Esophagus (tissue), 2 donors: ENCODE measurements around the gene F2. TPM values are rescaled to one million over a fixed set of nuclear protein-coding genes. Genes with fewer than 3 reads are reported as not detected.

Source experiments
- H3K27ac ChIP-seq, 2 donors: one replicate each; pipeline ENCODE4 v1.5.1; 2013; ENCODE audit warnings: low read depth in 2 of 2, mild to moderate bottlenecking in 2 of 2, inconsistent platforms in 1 of 2, low read length in 1 of 2, moderate library complexity in 1 of 2
- H3K27me3 ChIP-seq, 2 donors: one replicate each; pipeline ENCODE4 v1.6.1; 2013; ENCODE audit warnings: low read length in 2 of 2, control low read depth in 1 of 2, mild to moderate bottlenecking in 1 of 2; ENCODE audit not compliant: insufficient read depth in 2 of 2, control insufficient read depth in 1 of 2
- H3K36me3 ChIP-seq, 2 donors: one replicate each; pipeline ENCODE4 v1.6.1; 2013; ENCODE audit warnings: low read length in 1 of 2; ENCODE audit not compliant: control insufficient read depth in 2 of 2, insufficient read depth in 2 of 2
- H3K4me1 ChIP-seq, 2 donors: one replicate each; pipeline ENCODE4 v1.6.1; 2013; ENCODE audit warnings: low read length in 1 of 2; ENCODE audit not compliant: control insufficient read depth in 2 of 2, insufficient read depth in 2 of 2
- H3K4me3 ChIP-seq, 2 donors: one replicate each; pipeline ENCODE4 v1.5.1; 2013; ENCODE audit warnings: low read length in 2 of 2, mild to moderate bottlenecking in 2 of 2, low read depth in 1 of 2, moderate library complexity in 1 of 2
- H3K9me3 ChIP-seq, 2 donors: one replicate each; pipeline ENCODE4 v1.6.1; 2013; ENCODE audit warnings: mild to moderate bottlenecking in 2 of 2, low read depth in 1 of 2, low read length in 1 of 2, moderate library complexity in 1 of 2; ENCODE audit not compliant: control insufficient read depth in 2 of 2, insufficient read depth in 1 of 2
- WGBS, 2 donors: extraction: QIAGEN DNeasy Blood & Tissue Kit; methylation state at CpG; one replicate each; pipeline ENCODE4 v1.1.7; 2013; 5-methylcytosine and 5-hydroxymethylcytosine counted together
- polyA plus RNA-seq, 2 donors: library from polyadenylated mRNA; stranded (reverse); fragments of 200-250 nt; gene quantifications; one replicate each; pipeline ENCODE4 v1.2.3, GENCODE V29; 2013
- donor health status: healthy with polysubstance abuse.
- donor health status: Bipolar disorder and iron deficiency.

F2 gene
- polyA plus RNA-seq, 2 donors: 0.04 TPM; not detected in 1

- H3K27ac ChIP-seq: no peak overlapping the region
- no peaks in the 10 kb centered on the region for H3K36me3 ChIP-seq
- H3K4me3 ChIP-seq: no peak overlapping the region
- H3K9me3 ChIP-seq: no peaks in the 10 kb centered on the region
- WGBS, 2 donors: 92 to 95% methylated on average over 11 of the region's 11 CpGs
- H3K27me3 ChIP-seq: no peaks in the 10 kb centered on the region
- H3K4me1 ChIP-seq: no peaks in the 10 kb centered on the region
Measured at GRCh38 chr11:46722566-46723358, 3.7 kb downstream of the F2 start.

GRCh38 chr11:46723359-46723680, 4.3 kb downstream of the F2 start:
- Histone ChIP-seq H3K27ac (no peak overlapping the region), H3K36me3 (no peaks in the 10 kb centered on the region), H3K4me3 (no peak overlapping the region), H3K9me3 (no peaks in the 10 kb centered on the region), H3K27me3 (no peaks in the 10 kb centered on the region), H3K4me1 (no peaks in the 10 kb centered on the region)
- 87 to 90% methylated on average over 8 of the region's 8 CpGs for WGBS, 2 donors

GRCh38 chr11:46724088-46724487, 5.1 kb downstream of the F2 start:
- no peaks in the 10 kb centered on the region for H3K9me3 ChIP-seq
- no peaks in the 10 kb centered on the region for H3K4me1 ChIP-seq
- WGBS, 2 donors: 60 to 63% methylated on average over 8 of the region's 8 CpGs
- H3K36me3 ChIP-seq: no peaks in the 10 kb centered on the region
- H3K27me3 ChIP-seq: no peaks in the 10 kb centered on the region
- H3K27ac ChIP-seq: no peak overlapping the region
- H3K4me3 ChIP-seq: no peak overlapping the region

GRCh38 chr11:46725338-46726205, 6.6 kb downstream of the F2 start:
- Histone ChIP-seq H3K9me3 (no peaks in the 10 kb centered on the region), H3K27me3 (no peaks in the 10 kb centered on the region), H3K36me3 (no peaks in the 10 kb centered on the region), H3K4me3 (no peak overlapping the region), H3K27ac (no peak overlapping the region), H3K4me1 (peaks cover 0 to 5% of the 10 kb centered on the region in 2 donors)
- 89 to 91% methylated on average over 19 of the region's 19 CpGs for WGBS, 2 donors

- 91 to 93% methylated on average over 26 of the region's 26 CpGs for WGBS, 2 donors
Measured at GRCh38 chr11:46726206-46726862, 7.3 kb downstream of the F2 start.

GRCh38 chr11:46727952-46728658, 9.1 kb downstream of the F2 start:
- peaks cover 0 to 5% of the 10 kb centered on the region in 2 donors for H3K4me1 ChIP-seq
- 86 to 89% methylated on average over 17 of the region's 17 CpGs for WGBS, 2 donors
- no peaks in the 10 kb centered on the region for H3K27me3 ChIP-seq
- no peaks in the 10 kb centered on the region for H3K9me3 ChIP-seq
- no peaks in the 10 kb centered on the region for H3K36me3 ChIP-seq
- no peak overlapping the region for H3K4me3 ChIP-seq
- no peak overlapping the region for H3K27ac ChIP-seq

More at GRCh38 chr11:46726206-46726862, 7.3 kb downstream of the F2 start:
- no peaks in the 10 kb centered on the region for H3K36me3 ChIP-seq
- H3K4me1 ChIP-seq: peaks cover 0 to 5% of the 10 kb centered on the region in 2 donors
- no peaks in the 10 kb centered on the region for H3K27me3 ChIP-seq
- no peak overlapping the region for H3K4me3 ChIP-seq
- H3K9me3 ChIP-seq: no peaks in the 10 kb centered on the region
- no peak overlapping the region for H3K27ac ChIP-seq

- no peak overlapping the region for H3K4me3 ChIP-seq
- peaks cover 0 to 5% of the 10 kb centered on the region in 2 donors for H3K4me1 ChIP-seq
- no peak overlapping the region for H3K27ac ChIP-seq
- WGBS, 2 donors: 82 to 85% methylated on average over 9 of the region's 9 CpGs
- H3K27me3 ChIP-seq: no peaks in the 10 kb centered on the region
- H3K36me3 ChIP-seq: no peaks in the 10 kb centered on the region
- H3K9me3 ChIP-seq: no peaks in the 10 kb centered on the region
Measured at GRCh38 chr11:46728659-46729040, 9.6 kb downstream of the F2 start.

GRCh38 chr11:46729110-46730027, 10.4 kb downstream of the F2 start:
- no peak overlapping the region for H3K4me3 ChIP-seq
- no peak overlapping the region for H3K27ac ChIP-seq
- no peaks in the 10 kb centered on the region for H3K27me3 ChIP-seq
- H3K9me3 ChIP-seq: no peaks in the 10 kb centered on the region
- peaks cover 0 to 5% of the 10 kb centered on the region in 2 donors for H3K4me1 ChIP-seq
- no peaks in the 10 kb centered on the region for H3K36me3 ChIP-seq
- 69 to 77% methylated on average over 24 of the region's 24 CpGs for WGBS, 2 donors
